HG02970 (cell line): ENCODE measurements around the gene ETV6.

Experiments used
- ATAC-seq: cut with Tn5 transposase; IDR thresholded peaks from one replicate; pipeline ENCODE4 v1.9.1; 2021; ENCODE audit warnings: mild to moderate bottlenecking, moderate library complexity, moderate number of reproducible peaks; ENCODE audit not compliant: unreplicated experiment, low FRiP score

ETV6 gene

GRCh38 chr12:11768233-11768965 is 118.9 kb downstream of the ETV6 start:
- ATAC-seq = no peak

- no peak for ATAC-seq
Observed at GRCh38 chr12:11769723-11770514, 120.4 kb downstream of the ETV6 start.

DNA sequence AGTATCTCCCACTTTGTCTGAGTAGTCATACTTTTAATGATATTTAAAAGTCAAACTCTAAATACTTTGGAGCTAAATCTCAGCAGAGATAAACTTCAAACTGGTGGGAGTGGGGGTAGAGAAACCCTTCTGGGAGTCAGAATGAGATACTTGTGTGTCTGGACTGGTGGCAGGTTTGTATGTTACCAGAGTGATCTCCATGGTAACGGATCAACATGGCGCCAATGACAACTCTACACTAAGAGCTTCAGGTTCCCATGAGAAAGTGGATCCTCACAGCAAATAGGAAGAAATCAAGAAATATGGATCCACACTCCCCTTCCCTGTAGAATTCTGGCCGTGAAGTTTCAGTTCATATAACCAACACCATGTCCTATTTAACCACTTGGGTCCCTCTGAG is 121.9 kb downstream of the ETV6 start:
- ATAC-seq = no peak

GRCh38 chr12:11771895-11772502 is 122.5 kb downstream of the ETV6 start:
- no peak for ATAC-seq

GRCh38 chr12:11773889-11774677 is 124.6 kb downstream of the ETV6 start:
- no peak for ATAC-seq

DNA sequence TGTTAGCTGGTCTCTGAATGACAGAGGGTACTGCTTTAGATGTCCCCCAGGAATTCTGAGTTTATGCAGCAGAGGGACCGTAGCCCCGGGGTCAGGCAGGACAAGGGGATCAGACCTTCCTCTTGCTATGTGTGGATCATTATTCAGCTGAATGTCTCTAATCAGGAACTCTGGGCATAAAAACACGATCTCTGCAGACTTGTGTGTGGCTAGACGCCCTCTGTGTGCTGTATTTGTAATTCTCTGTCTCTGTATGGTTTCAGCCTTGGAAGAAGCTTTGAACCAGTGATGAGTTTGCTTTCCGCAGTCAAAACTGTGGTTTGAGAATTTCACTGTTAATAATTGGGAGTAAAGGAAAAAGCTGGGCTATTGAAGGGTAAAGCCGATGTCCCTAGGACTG is 125.3 kb downstream of the ETV6 start:
- no peak for ATAC-seq

DNA sequence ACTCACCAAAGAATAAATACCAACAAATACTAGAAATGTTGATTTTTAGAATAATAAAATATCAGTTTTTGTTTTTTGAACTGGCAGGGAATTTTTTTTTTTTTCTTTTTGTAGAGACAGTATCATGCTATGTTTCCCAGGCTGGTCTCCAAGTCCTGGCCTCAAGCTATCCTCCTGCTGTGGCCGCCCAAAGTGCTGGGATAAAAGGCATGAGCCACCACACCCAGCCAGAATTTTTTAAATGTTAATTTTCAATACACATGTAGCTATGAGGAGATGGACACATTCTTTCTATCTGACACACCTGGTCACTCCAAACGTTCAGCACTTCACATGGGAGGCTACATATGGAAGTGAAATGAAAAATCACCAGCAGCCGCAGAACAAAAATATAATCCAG is 126.8 kb downstream of the ETV6 start:
- ATAC-seq = no peak

- ATAC-seq = no peak
Observed at GRCh38 chr12:11777451-11777850, 128.0 kb downstream of the ETV6 start.

DNA sequence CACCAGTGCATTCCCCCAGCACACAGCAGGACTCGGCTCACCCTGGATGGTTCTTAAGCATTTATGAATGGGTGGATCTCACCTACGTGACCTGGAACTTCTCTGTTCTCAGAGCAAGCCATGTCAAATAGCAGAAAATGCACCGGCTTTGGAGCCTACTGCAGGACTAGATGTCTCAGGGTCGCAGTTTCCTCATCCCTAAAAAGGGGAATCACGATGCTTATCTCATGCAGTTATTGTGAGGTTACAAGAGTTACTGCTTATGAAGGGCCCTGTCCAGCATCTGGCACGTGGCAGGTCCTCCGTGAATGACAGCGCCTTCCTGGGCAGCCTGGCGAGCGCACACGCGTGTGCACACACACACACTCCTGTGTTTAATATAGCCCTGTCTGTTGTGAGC is 128.5 kb downstream of the ETV6 start:
- ATAC-seq = no peak

DNA sequence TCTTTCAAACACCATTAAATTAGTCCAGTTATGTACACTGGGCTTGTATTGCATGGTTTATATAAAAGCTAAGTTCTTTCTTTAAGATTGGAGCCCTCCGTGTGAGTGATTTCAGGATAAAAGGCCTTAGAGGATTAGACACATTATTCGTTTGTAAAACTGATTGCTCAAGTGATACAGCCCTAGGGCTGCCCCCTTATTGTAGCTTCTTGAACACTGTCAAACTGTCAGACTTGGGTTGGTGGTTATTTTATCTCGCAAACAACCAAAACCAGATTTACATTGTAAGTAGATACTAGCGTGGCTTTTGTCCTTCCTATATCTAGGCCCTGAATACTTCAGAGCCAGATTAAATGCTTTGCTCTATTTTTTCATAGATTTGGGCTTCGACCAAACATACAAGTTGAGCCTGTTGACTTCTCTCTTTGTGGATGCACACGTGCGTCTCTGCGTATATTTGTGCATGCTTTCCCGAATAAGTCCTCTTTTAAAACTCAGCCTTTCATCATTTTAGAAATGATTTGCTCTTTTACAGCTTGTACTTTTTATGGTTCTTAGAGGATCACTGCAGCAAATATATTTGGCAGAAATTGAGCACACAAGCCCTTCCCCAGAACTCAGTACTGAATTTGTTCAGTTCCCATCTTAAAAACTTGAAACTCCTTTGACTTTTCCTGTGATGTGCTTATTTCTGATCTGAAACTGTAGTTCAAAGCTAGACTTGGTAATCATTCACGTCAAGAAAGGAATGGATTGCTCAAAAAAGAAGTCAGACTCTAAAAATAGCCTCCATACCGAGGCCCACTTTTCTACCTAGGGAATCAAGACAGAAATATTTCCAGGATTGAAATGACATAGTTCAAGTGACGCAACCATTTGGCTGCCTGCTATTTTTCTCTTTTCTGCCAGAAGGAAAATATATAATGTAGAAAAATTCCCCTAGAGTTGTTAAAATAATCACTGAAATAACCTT is 129.5 kb downstream of the ETV6 start:
- no peak for ATAC-seq

DNA sequence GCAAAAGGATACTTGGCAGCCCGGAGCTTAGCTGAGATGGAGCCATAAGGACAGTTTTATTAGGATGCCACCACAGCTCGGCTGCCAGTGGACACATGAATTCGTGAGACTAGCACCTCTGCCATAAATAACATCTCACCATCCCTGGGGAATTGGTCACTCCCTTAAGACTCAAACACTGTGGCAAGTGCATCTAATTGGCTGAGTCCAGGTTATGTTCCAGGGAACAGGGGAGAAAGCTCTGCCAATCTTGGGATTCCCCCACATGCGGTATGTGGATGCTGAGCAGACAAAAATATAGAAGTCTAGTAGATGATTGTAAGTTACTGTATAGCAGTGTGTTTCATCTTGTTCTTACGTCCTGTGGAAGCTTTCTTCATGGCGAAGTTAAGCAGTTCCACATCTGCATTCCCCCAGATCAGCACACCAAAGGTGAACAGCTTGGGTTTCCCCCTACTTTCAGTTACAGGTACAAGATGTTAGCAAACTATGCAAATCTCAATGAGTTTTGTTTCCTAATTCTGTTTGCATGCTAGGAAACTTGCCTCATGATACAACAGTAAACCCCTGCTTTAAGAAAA is 131.1 kb downstream of the ETV6 start:
- peak; percentile 59 for ATAC-seq

GRCh38 chr12:11782914-11783420 is 133.5 kb downstream of the ETV6 start:
- no peak for ATAC-seq

GRCh38 chr12:11785712-11786111 is 136.2 kb downstream of the ETV6 start:
- no peak for ATAC-seq

DNA sequence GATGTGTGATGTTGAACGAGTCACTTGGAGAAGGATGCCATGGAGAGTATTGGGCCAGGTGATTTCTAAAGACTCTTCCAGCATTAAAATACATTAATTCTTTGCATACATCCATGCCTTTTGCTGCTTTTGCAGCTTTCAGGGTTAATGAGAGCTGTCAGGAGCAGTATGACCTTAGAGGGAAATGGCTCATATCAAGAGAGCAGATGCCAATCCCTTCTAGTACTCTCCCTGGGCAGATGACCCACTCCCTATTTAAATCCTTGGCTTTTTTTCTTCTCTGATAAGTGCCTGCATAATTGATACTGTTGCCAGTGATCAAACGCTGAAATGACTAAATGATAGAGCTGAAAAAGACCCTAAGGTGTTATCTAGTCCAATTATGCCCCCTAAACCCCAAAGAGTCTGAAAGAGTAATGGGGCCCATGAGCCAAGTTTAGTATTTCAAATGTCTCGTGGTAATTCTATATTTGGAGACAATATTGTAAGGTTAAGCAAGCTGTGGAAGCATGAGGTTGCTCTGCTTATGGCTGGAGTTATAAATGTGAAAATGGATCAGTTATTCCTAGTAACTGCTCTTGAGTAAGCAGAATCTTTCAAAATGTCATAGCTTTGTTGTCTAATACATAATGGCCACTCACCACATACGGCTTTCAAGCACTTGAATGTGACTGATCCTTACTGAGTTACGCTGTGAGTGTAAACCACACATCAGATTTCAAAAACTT is 137.3 kb downstream of the ETV6 start:
- ATAC-seq = no peak

DNA sequence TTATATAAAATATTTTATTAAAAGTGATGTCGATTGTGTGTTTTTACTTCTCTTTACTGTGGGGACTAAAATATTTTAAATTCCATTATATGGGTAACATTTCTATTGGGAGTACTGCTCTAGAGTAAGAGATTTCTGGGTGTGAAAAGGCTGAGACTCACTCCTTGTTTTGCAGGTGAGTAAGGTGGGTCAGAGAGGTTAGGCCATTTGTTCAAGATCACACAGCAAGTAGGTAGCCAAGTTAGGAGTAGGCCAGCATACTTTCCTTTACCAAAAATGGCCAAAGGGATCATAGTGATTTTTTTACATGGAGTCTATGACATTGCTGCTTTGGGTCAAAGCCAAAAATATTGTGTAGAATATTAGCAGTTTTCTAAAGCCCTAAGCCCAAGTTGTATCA is 138.0 kb downstream of the ETV6 start:
- no peak for ATAC-seq

DNA sequence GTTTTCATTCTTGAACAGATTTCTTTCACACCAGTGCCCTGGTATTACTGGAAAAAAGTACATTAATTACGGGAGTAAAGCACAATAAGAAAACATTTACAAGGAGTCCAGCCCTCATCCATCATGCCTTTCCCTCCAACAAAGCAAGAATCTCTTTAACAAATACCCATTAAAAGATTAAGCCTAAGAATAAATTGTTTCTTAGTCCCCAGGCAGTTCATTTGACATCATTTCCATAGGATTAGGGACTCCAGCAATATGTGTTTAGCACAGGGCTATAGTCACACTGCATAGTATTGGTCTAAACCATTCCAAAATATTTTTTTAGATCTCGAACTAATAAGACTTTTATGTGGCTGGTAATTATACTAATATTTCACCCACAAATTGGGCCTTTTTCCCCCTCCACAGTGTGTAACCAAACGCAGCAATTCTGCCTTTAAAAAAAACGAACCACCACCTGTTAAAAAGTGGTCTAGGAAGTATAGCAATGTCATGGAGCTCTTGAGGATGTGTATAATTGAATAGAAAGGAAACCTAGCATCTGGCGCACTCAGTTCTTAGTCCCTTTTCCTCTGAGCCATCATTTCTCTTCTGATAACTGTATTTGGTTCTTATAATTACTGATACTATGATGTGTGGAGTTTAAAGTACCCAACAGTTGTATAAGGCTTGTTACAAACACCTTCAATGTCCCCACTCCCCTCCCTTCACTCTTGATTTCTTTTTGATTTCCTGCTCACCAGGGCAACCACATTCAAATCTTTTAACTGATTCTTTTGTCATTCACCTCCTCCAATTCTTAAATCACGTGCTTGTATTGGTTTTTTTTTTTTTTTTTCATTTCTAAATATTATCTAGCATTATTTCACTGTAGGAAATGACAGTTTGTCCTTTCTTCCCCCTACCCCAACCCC is 138.7 kb downstream of the ETV6 start:
- no peak for ATAC-seq

DNA sequence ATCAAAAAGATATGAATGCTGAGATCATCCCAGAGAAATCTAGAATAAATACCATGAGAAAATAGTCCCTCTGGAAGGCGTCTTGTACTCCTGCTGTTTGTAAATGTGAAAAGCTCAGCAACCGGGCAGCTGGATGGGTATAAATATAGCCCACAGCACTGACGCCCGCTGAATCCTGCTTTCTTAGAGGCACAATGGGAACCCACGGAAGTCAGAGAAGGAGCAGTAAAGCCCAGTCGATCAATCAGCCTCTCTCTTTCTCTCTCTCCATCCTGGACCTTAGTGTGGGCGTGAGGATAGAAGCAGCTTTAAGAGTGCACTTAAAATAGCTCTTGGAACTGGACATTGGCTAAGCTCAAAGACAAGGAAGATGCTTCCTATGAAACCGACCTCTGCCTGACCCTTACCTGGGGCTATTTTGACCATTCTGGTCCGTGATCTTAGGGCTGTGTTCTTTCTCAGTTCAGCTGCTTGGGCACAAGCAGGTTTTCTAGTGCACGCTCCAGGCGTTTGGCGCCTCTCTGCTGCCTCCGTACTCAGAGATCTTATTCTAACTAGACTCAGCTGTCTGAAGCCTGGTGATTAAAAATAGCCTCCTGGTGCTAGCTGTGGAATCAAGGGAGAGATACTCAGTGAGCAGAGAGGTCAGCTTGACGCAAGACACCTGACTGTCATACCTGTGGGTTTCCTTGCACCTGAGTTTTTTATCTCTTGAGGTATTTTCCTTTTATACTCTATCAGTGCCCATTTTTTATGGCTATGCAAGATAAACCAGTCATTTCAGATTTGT is 144.6 kb downstream of the ETV6 start:
- no peak for ATAC-seq
